HepG2 (cell line): ENCODE measurements around the gene ITSN2. TPM values are rescaled to one million over a fixed set of nuclear protein-coding genes. Genes with fewer than 3 reads are reported as not detected.

ENCODE experiments used
- ATAC-seq: fragments of 200-7000 bp; cut with Tn5 transposase; 3 replicates; pipeline ENCODE4 v1.9.1; 2020; ENCODE audit warnings: mild to moderate bottlenecking, moderate library complexity
- BruUV-seq: library from RNA; stranded (reverse); fragments of 400-500 nt; replicated peaks from 2 replicates; lab custom pipeline; 2021; lab: Mats Ljungman, UMichigan
- CTCF ChIA-PET: fragments of 300-600 bp; formaldehyde crosslinking; extraction: SDS; loops from one replicate; lab custom pipeline; 2021; ENCODE audit warnings: low total read pairs, inconsistent platforms, low intra/inter-chr PET ratio; lab: Yijun Ruan, JAX
- POLR2A ChIA-PET: fragments of 350-600 bp; sonication (Branson Sonifier 250); formaldehyde crosslinking; loops from one replicate; lab custom pipeline; 2020; ENCODE audit warnings: antibody characterized with exemption, inconsistent platforms; lab: Yijun Ruan, JAX
- DNase-seq: peaks from one replicate; pipeline ENCODE4 v3.0.0-alpha.2; 2015; ENCODE audit warnings: low spot score
- FAIRE-seq: peaks from 3 replicates; lab custom pipeline; 2011; peaks lifted over from hg19 to GRCh38; lab: Jason Lieb, UNC
- H2AFZ ChIP-seq: one replicate; pipeline ENCODE4 v1.6.1; 2011; ENCODE audit warnings: low read length, inconsistent platforms
- H3K27ac ChIP-seq: fragments of 300-600 bp; 3 replicates; pipeline ENCODE4 v1.8.0; 2011; ENCODE audit warnings: mixed run types, mild to moderate bottlenecking, mixed read lengths, low read length, inconsistent platforms; ENCODE audit not compliant: insufficient read depth; ENCODE audit errors: extremely low read length
- H3K27me3 ChIP-seq, 2 experiments: fragments of 200-600 bp in 1 of 2; 2 replicates in 1 of 2; 3 replicates in 1 of 2; pipeline versions ENCODE4 v1.6.0 to v1.8.0; 2011; ENCODE audit warnings: low read length in 2 of 2, mild to moderate bottlenecking in 2 of 2, moderate library complexity in 2 of 2, inconsistent platforms in 1 of 2; ENCODE audit not compliant: insufficient read depth in 2 of 2, control insufficient read depth in 1 of 2
- H3K36me3 ChIP-seq, 2 experiments: fragments of 200-600 bp in 1 of 2; replicated peaks in 1 of 2; 2 replicates in 1 of 2; 3 replicates in 1 of 2; pipeline versions ENCODE4 v1.5.1 to v1.8.0; 2011; ENCODE audit warnings: low read length in 2 of 2, inconsistent platforms in 1 of 2; ENCODE audit not compliant: insufficient read depth in 2 of 2, control insufficient read depth in 1 of 2
- H3K4me1 ChIP-seq: 2 replicates; pipeline ENCODE4 v1.5.1; 2012; ENCODE audit warnings: low read length, inconsistent platforms; ENCODE audit not compliant: insufficient read depth
- H3K4me2 ChIP-seq: 2 replicates; pipeline ENCODE4 v1.6.0; 2011; ENCODE audit warnings: low read depth, low read length, inconsistent platforms
- H3K4me3 ChIP-seq, 3 experiments: fragments of 200-600 bp in 1 of 3; sonication (generic), shearing (Covaris generic) in 1 of 3; replicated peaks in 1 of 3; 2 replicates each; pipeline ENCODE4 v1.5.1; 2011 to 2016; ENCODE audit warnings: low read length in 3 of 3, inconsistent platforms in 2 of 3, low read depth in 2 of 3, mild to moderate bottlenecking in 2 of 3, control low read depth in 1 of 3, mixed read lengths in 1 of 3; ENCODE audit not compliant: insufficient read depth in 1 of 3
- H3K79me2 ChIP-seq: one replicate; pipeline ENCODE4 v1.6.1; 2011; ENCODE audit warnings: low read length, inconsistent platforms; ENCODE audit not compliant: insufficient read depth
- H3K9ac ChIP-seq: 2 replicates; pipeline ENCODE4 v1.6.0; 2011; ENCODE audit warnings: mild to moderate bottlenecking, low read depth, low read length, inconsistent platforms; ENCODE audit not compliant: insufficient read depth
- H3K9me3 ChIP-seq: 2 replicates; pipeline ENCODE4 v1.5.1; 2012; ENCODE audit warnings: mild to moderate bottlenecking, low read length
- H4K20me1 ChIP-seq: 2 replicates; pipeline ENCODE4 v1.6.0; 2011; ENCODE audit warnings: inconsistent platforms, mild to moderate bottlenecking, low read length, moderate library complexity; ENCODE audit not compliant: insufficient read depth
- DRAP1 ChIP-seq: IDR thresholded peaks from 2 replicates; pipeline ENCODE4 v1.6.1; 2016; ENCODE audit warnings: missing genetic modification reagents, missing compliant biosample characterization
- HMGA1 ChIP-seq: sonication (generic); formaldehyde crosslinking; conservative IDR thresholded peaks from 2 replicates; pipeline ENCODE4 v1.4.0; 2020; ENCODE audit warnings: missing genetic modification reagents
- HOXA5 ChIP-seq: sonication (generic); formaldehyde crosslinking; IDR thresholded peaks from 2 replicates; pipeline ENCODE4 v1.4.0; 2020; ENCODE audit warnings: missing genetic modification reagents
- MTA3 ChIP-seq: sonication (generic); formaldehyde crosslinking; IDR thresholded peaks from 2 replicates; pipeline ENCODE4 v1.4.0; 2020; ENCODE audit warnings: missing genetic modification reagents
- MXD3 ChIP-seq: IDR thresholded peaks from 2 replicates; pipeline ENCODE4 v1.6.1; 2016; ENCODE audit warnings: mild to moderate bottlenecking, missing biosample characterization, missing genetic modification reagents
- PHF21A ChIP-seq: sonication (generic); formaldehyde crosslinking; IDR thresholded peaks from 2 replicates; pipeline ENCODE4 v1.5.0; 2020; ENCODE audit warnings: mild to moderate bottlenecking, missing genetic modification reagents
- SMARCC2 ChIP-seq: fragments of 450-650 bp; IDR thresholded peaks from 2 replicates; pipeline ENCODE4 v1.6.1; 2017; ENCODE audit warnings: antibody characterized with exemption, mild to moderate bottlenecking
- YEATS2 ChIP-seq: sonication (generic); formaldehyde crosslinking; IDR thresholded peaks from 2 replicates; pipeline ENCODE4 v1.4.0; 2020; ENCODE audit warnings: missing genetic modification reagents, borderline replicate concordance
- ZNF34 ChIP-seq: sonication (generic); formaldehyde crosslinking; IDR thresholded peaks from 2 replicates; pipeline ENCODE4 v1.4.0; 2020; ENCODE audit warnings: mild to moderate bottlenecking, missing genetic modification reagents, borderline replicate concordance
- ZNF354B ChIP-seq: sonication (generic); formaldehyde crosslinking; IDR thresholded peaks from 2 replicates; pipeline ENCODE4 v1.8.0; 2022; ENCODE audit warnings: mild to moderate bottlenecking, missing genetic modification reagents
- ZNF382 ChIP-seq: sonication (generic); formaldehyde crosslinking; IDR thresholded peaks from 2 replicates; pipeline ENCODE4 v1.5.0; 2020; ENCODE audit warnings: missing genetic modification reagents, mild to moderate bottlenecking, borderline replicate concordance
- ZNF644 ChIP-seq: IDR thresholded peaks from 2 replicates; pipeline ENCODE4 v1.6.1; 2016; ENCODE audit warnings: low read depth
- WGBS: methylation state at CpG from one replicate; pipeline ENCODE4 v1.1.6; 2017; ENCODE audit warnings: low lambda C conversion rate; 5-methylcytosine and 5-hydroxymethylcytosine counted together
- in situ Hi-C: cut with HindIII; loops from 2 replicates; pipeline ENCODE4 v1.10.0; 2017; ENCODE audit warnings: low pct_unique_long_range_greater_than_20kb; ENCODE audit not compliant: extremely low pct_ligation_motif_present
- intact Hi-C: fragments of 100-400 bp; cut with micrococcal nuclease; formaldehyde crosslinking; loops from one replicate; pipeline ENCODE4 v1.10.0; 2022; ENCODE audit not compliant: unreplicated experiment
- polyA plus RNA-seq, 8 experiments: library from polyadenylated mRNA; depleted of rRNA in 3 of 8; stranded (reverse) in 7 of 8; unstranded in 1 of 8; fragments of >200 nt; fragmentation: Illumina TruSeq in 4 of 8; extraction: Trizol in 4 of 8; gene quantifications; 2 replicates each; pipeline versions ENCODE4 v1.2.1 to v1.2.3, GENCODE V29; 2011 to 2016; ENCODE audit warnings: low read depth in 4 of 8, missing spikeins in 1 of 8, mixed read lengths in 1 of 8; ENCODE audit not compliant: insufficient read depth in 1 of 8
- total RNA-seq, 5 experiments: library from RNA; depleted of rRNA; stranded (reverse); fragments of >200 nt; fragmentation: Illumina TruSeq; extraction: Trizol; gene quantifications; 2 replicates each; pipeline ENCODE4 v1.2.3, GENCODE V29; 2016; ENCODE audit warnings: low read depth in 1 of 5
- TF ChIP-seq, protein P1 (sequence below): sonication (generic); formaldehyde crosslinking; IDR thresholded peaks from 2 replicates; pipeline ENCODE4 v1.4.0; 2020; ENCODE audit warnings: mild to moderate bottlenecking, missing genetic modification reagents, borderline replicate concordance

ITSN2 gene
- total and polyA plus RNA-seq, 2 of the 13 experiments (the other 11 are each of a cell fraction or from before 2014, with no cell fraction given): 26.0 to 26.6 TPM

DNA sequence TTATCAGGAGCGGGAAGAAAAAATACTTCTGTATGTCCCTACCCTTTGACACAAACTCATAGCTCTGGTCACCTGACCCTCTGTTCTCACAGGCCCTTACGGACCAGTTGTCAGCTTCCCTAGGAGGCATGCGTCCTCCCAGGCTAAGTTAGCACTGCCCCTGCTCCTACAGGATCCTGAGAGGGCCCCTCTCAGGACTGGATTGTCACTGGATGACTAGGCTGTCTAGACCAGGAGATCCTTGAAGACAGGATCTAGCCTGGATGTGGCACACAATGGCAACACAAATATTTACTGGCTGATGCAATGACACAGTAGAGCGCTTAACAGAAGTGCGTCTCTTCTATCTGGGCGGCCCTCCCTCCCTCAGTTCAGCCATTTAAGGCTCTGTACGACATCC lies 177.8 kb downstream of the ITSN2 start (continued):
- no peak for TF ChIP-seq ZNF34 (CRISPR knock-in tag)
- 0 out of 2 replicates have a peak, but pooled peaks have one; percentile 32 for TF ChIP-seq MXD3 (CRISPR knock-in tag)
- TF ChIP-seq YEATS2 (CRISPR knock-in tag): peak; percentile 51; the same call in 1 of the 2 replicates
- TF ChIP-seq SMARCC2: no peak
- TF ChIP-seq ZNF644: peak; percentile 61
- TF ChIP-seq DRAP1: 0 out of 2 replicates have a peak, but pooled peaks have one; percentile 30
- TF ChIP-seq HMGA1 (CRISPR knock-in tag): no peak
- TF ChIP-seq MTA3 (CRISPR knock-in tag): 0 out of 2 replicates have a peak, but pooled peaks have one; percentile 11

GRCh38 chr2:24181849-24182248 lies 178.5 kb downstream of the ITSN2 start:
- FAIRE-seq: no peak
- no peaks in the 10 kb centered on the region for H4K20me1 ChIP-seq

More at GRCh38 chr2:24181849-24182248, 178.5 kb downstream of the ITSN2 start:
- Histone ChIP-seq H3K4me3 (peak overlapping the region in 1 of 3 experiments; percentile 21; a peak in 1 of 6 replicates), H3K9me3 (no peaks in the 10 kb centered on the region), H3K4me2 (peak overlapping the region; percentile 89), H3K27me3 (peaks cover 0 to 3% of the 10 kb centered on the region in 2 experiments; a peak in 2 of 5 replicates), H3K27ac (no peak overlapping the region), H3K9ac (no peak overlapping the region)
- intact Hi-C loops: no loop called here
- CTCF ChIA-PET: no interaction called here
- BruUV-seq: no TSS peak
- TF ChIP-seq, protein P1, sequence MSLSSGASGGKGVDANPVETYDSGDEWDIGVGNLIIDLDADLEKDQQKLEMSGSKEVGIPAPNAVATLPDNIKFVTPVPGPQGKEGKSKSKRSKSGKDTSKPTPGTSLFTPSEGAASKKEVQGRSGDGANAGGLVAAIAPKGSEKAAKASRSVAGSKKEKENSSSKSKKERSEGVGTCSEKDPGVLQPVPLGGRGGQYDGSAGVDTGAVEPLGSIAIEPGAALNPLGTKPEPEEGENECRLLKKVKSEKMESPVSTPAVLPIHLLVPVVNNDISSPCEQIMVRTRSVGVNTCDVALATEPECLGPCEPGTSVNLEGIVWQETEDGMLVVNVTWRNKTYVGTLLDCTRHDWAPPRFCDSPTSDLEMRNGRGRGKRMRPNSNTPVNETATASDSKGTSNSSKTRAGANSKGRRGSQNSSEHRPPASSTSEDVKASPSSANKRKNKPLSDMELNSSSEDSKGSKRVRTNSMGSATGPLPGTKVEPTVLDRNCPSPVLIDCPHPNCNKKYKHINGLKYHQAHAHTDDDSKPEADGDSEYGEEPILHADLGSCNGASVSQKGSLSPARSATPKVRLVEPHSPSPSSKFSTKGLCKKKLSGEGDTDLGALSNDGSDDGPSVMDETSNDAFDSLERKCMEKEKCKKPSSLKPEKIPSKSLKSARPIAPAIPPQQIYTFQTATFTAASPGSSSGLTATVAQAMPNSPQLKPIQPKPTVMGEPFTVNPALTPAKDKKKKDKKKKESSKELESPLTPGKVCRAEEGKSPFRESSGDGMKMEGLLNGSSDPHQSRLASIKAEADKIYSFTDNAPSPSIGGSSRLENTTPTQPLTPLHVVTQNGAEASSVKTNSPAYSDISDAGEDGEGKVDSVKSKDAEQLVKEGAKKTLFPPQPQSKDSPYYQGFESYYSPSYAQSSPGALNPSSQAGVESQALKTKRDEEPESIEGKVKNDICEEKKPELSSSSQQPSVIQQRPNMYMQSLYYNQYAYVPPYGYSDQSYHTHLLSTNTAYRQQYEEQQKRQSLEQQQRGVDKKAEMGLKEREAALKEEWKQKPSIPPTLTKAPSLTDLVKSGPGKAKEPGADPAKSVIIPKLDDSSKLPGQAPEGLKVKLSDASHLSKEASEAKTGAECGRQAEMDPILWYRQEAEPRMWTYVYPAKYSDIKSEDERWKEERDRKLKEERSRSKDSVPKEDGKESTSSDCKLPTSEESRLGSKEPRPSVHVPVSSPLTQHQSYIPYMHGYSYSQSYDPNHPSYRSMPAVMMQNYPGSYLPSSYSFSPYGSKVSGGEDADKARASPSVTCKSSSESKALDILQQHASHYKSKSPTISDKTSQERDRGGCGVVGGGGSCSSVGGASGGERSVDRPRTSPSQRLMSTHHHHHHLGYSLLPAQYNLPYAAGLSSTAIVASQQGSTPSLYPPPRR (CRISPR knock-in tag): no peak
- no peak for TF ChIP-seq ZNF382
- TF ChIP-seq PHF21A (CRISPR knock-in tag): 0 out of 2 replicates have a peak, but pooled peaks have one; percentile 14
- TF ChIP-seq ZNF354B (CRISPR knock-in tag): no peak
- TF ChIP-seq HOXA5 (CRISPR knock-in tag): no peak
- TF ChIP-seq, all 625 proteins: peak for 1
- 28% methylated on average over 6 of the region's 6 CpGs for WGBS
- DNase-seq: no peak
- peak; percentile 51 for ATAC-seq
- in situ Hi-C loops: no loop called here
- Histone ChIP-seq H3K79me2 (no peaks in the 10 kb centered on the region), H2AFZ (peak overlapping the region; percentile 58), H3K36me3 (no peaks in the 10 kb centered on the region), H3K4me1 (peaks cover 18% of the 10 kb centered on the region)
- POLR2A ChIA-PET: interaction anchor here (0.9 to 1.4 kb wide), 2 partner anchors 97 to 254 kb away, joined by 4 read pairs; partner anchors contain the start of genes ATAD2B and TP53I3
